Naive thymus-derived CD4-positive, alpha-beta T cell (primary cell): ENCODE data around the gene PNMA8B. TPM values are rescaled to one million over a fixed set of nuclear protein-coding genes. Genes with fewer than 3 reads are reported as not detected.

ENCODE experiments used
- ATAC-seq: fragments of 150-1000 bp; cut with Tn5 transposase; 2 replicates; pipeline ENCODE4 v1.10.0; 2021; ENCODE audit warnings: mild to moderate bottlenecking, moderate library complexity
- CTCF ChIA-PET: fragments of 350-600 bp; sonication (Branson Sonifier 250); formaldehyde crosslinking; loops from one replicate; lab custom pipeline; 2021; ENCODE audit warnings: antibody characterized with exemption; lab: Charles Lee
- POLR2A ChIA-PET: fragments of 350-600 bp; sonication (Branson Sonifier 250); formaldehyde crosslinking; loops from one replicate; lab custom pipeline; 2021; ENCODE audit warnings: antibody characterized with exemption, inconsistent platforms; lab: Charles Lee
- DNase-seq, 9 donors: peaks; one replicate each; pipeline versions ENCODE4 v3.0.0 to v3.0.0-alpha.2; 2020 to 2022; ENCODE audit warnings: mixed read lengths in 1 of 9
- H3K27ac ChIP-seq: one replicate; pipeline ENCODE4 v1.7.0; 2013; ENCODE audit warnings: mild to moderate bottlenecking, low read depth, low read length, moderate library complexity
- H3K27me3 ChIP-seq, 2 donors: one replicate each; pipeline ENCODE4 v1.7.0; 2013; ENCODE audit warnings: low read length in 2 of 2, mild to moderate bottlenecking in 2 of 2, moderate library complexity in 2 of 2; ENCODE audit not compliant: control insufficient read depth in 2 of 2, insufficient read depth in 2 of 2
- H3K36me3 ChIP-seq, 3 experiments: 1 replicate in 2 of 3; 2 replicates in 1 of 3; pipeline ENCODE4 v1.7.0; 2013; ENCODE audit warnings: low read length in 3 of 3, mild to moderate bottlenecking in 3 of 3, moderate library complexity in 1 of 3; ENCODE audit not compliant: insufficient read depth in 3 of 3, control insufficient read depth in 2 of 3
- H3K4me1 ChIP-seq, 2 donors: one replicate each; pipeline ENCODE4 v1.7.0; 2013; ENCODE audit warnings: low read length in 2 of 2, mild to moderate bottlenecking in 2 of 2, moderate library complexity in 1 of 2; ENCODE audit not compliant: control insufficient read depth in 2 of 2, insufficient read depth in 2 of 2
- H3K4me3 ChIP-seq: 2 replicates; pipeline ENCODE4 v1.7.0; 2013; ENCODE audit warnings: mild to moderate bottlenecking, low read length
- H3K9me3 ChIP-seq, 3 experiments: 1 replicate in 2 of 3; 2 replicates in 1 of 3; pipeline ENCODE4 v1.7.0; 2013; ENCODE audit warnings: low read length in 3 of 3; ENCODE audit not compliant: control insufficient read depth in 2 of 3
- H3K27ac Mint-ChIP-seq, 9 donors: one replicate each; pipeline ENCODE4 v1.8.0; 2020 to 2022; ENCODE audit warnings: mixed read lengths in 9 of 9, mild to moderate bottlenecking in 8 of 9, moderate library complexity in 5 of 9, inconsistent platforms in 2 of 9
- H3K27me3 Mint-ChIP-seq, 5 donors: one replicate each; pipeline ENCODE4 v1.8.0; 2021 to 2022; ENCODE audit warnings: mixed read lengths in 5 of 5, mild to moderate bottlenecking in 1 of 5
- H3K36me3 Mint-ChIP-seq, 5 donors: one replicate each; pipeline ENCODE4 v1.8.0; 2020 to 2022; ENCODE audit warnings: mixed read lengths in 5 of 5, mild to moderate bottlenecking in 3 of 5, inconsistent platforms in 1 of 5
- H3K4me1 Mint-ChIP-seq, 7 donors: one replicate each; pipeline ENCODE4 v1.8.0; 2020 to 2022; ENCODE audit warnings: mixed read lengths in 7 of 7, mild to moderate bottlenecking in 3 of 7, inconsistent platforms in 1 of 7
- H3K4me3 Mint-ChIP-seq, 10 donors: one replicate each; pipeline ENCODE4 v1.8.0; 2020 to 2022; ENCODE audit warnings: mild to moderate bottlenecking in 10 of 10, mixed read lengths in 10 of 10, moderate library complexity in 6 of 10, inconsistent platforms in 2 of 10
- H3K9me3 Mint-ChIP-seq, 11 donors: one replicate each; pipeline ENCODE4 v1.8.0; 2020 to 2022; ENCODE audit warnings: mixed read lengths in 11 of 11, mild to moderate bottlenecking in 4 of 11, inconsistent platforms in 1 of 11, moderate library complexity in 1 of 11
- intact Hi-C, 2 donors: fragments of 100-400 bp; cut with micrococcal nuclease; formaldehyde crosslinking; loops; one replicate each; pipeline ENCODE4 v1.15.1; 2023
- polyA plus RNA-seq, 2 donors: library from polyadenylated mRNA; unstranded; fragments of 300-500 nt; fragmentation: Illumina TruSeq; gene quantifications; one replicate each; pipeline ENCODE4 v1.2.3, GENCODE V29; 2021
- total RNA-seq, 6 experiments: library from RNA in 5 of 6; stranded (reverse) in 5 of 6; gene quantifications; 1 replicate in 5 of 6; 2 replicates in 1 of 6; pipeline ENCODE4 v1.2.3 and lab custom pipeline; 2021 to 2026

Gene PNMA8B
- total and polyA plus RNA-seq, 7 experiments from 2014 or later, result 0.24 to 2.3 (median 1.4) TPM; not detected in 1

- intact Hi-C loops, result no loop called here
- no peak for ATAC-seq
- CTCF ChIA-PET, result no interaction called here
- Mint-ChIP-seq H3K9me3 (peaks cover 0 to 1% (median 0%) of the 10 kb centered on the region in 11 donors), H3K4me3 (no peak overlapping the region), H3K36me3 (no peaks in the 10 kb centered on the region), H3K27ac (no peak overlapping the region), H3K4me1 (peaks cover 0 to 5% (median 4%) of the 10 kb centered on the region in 7 donors), H3K27me3 (peaks cover 0 to 7% (median 5%) of the 10 kb centered on the region in 5 donors)
- Histone ChIP-seq H3K27me3 (no peaks in the 10 kb centered on the region), H3K27ac (no peak overlapping the region), H3K9me3 (no peaks in the 10 kb centered on the region), H3K4me1 (no peaks in the 10 kb centered on the region), H3K4me3 (no peak overlapping the region), H3K36me3 (no peaks in the 10 kb centered on the region)
- POLR2A ChIA-PET, result no interaction called here
- no peak for DNase-seq
These were observed 52.7 kb downstream of the PNMA8B start for GRCh38 chr19:46442808-46443450.

DNA sequence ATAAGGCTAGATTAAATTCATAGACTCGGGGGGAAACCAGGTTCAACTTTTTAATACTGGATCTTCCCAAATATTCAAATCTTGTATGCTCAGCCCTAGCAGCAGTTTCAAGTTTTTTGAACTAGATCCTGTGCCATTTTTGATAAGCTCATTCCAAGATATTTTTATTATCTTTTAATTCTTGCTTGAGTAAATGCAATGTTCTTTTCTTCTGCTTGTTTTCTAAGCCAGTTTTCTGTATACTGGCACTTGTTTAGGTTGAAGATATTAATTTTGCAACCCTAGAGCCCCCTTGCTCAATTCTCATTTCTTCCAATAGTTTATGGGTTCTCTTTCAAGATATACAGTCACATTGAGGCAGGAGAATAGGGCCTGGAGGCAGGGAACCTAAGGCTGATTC lies 53.8 kb downstream of the PNMA8B start:
- Mint-ChIP-seq H3K36me3 (no peaks in the 10 kb centered on the region), H3K4me3 (no peak overlapping the region), H3K27me3 (peaks cover 0 to 6% (median 5%) of the 10 kb centered on the region in 5 donors), H3K27ac (no peak overlapping the region), H3K4me1 (peaks cover 0 to 5% (median 4%) of the 10 kb centered on the region in 7 donors), H3K9me3 (peaks cover 0 to 1% (median 0%) of the 10 kb centered on the region in 11 donors)
- intact Hi-C loops, result no loop called here
- no peak for DNase-seq
- H3K9me3 ChIP-seq, result no peaks in the 10 kb centered on the region
- no peaks in the 10 kb centered on the region for H3K27me3 ChIP-seq
- no peak for ATAC-seq
- H3K36me3 ChIP-seq, result no peaks in the 10 kb centered on the region
- no peak overlapping the region for H3K27ac ChIP-seq
- POLR2A ChIA-PET, result no interaction called here
- H3K4me1 ChIP-seq, result no peaks in the 10 kb centered on the region
- H3K4me3 ChIP-seq, result no peak overlapping the region
- CTCF ChIA-PET, result no interaction called here

Other genes starting within 250 kb of the PNMA8B start
- gene HIF3A, start 198.8 kb downstream of the PNMA8B start, total RNA-seq, result not detected
- gene HIF3A, start 198.8 kb downstream of the PNMA8B start, polyA plus RNA-seq, result not detected
- 100 to 1,000 TPM in 1 of 5 experiments, 10 to 100 TPM in 4; 41.4 to 107 (median 52.0) TPM for gene PPP5C, start 148.8 kb downstream of the PNMA8B start, total RNA-seq
- gene PPP5C, start 148.8 kb downstream of the PNMA8B start, polyA plus RNA-seq, result 10 to 100 TPM; 17.4 to 34.8 TPM
- gene CCDC8, start 82.3 kb downstream of the PNMA8B start, total RNA-seq, result not detected
- not detected for gene CCDC8, start 82.3 kb downstream of the PNMA8B start, polyA plus RNA-seq
- not detected for gene PNMA8C, start 66.9 kb downstream of the PNMA8B start, total RNA-seq
- not detected for gene PNMA8C, start 66.9 kb downstream of the PNMA8B start, polyA plus RNA-seq
- gene PNMA8A, start 24.3 kb downstream of the PNMA8B start, total RNA-seq, result under 1 TPM in 2 of 5 experiments, not detected in 3; 0.62 to 0.86 TPM
- not detected for gene PNMA8A, start 24.3 kb downstream of the PNMA8B start, polyA plus RNA-seq
- 100 to 1,000 TPM; 203 to 517 (median 266) TPM for gene CALM3, start 105.5 kb upstream of the PNMA8B start, total RNA-seq
- gene CALM3, start 105.5 kb upstream of the PNMA8B start, polyA plus RNA-seq, result 100 to 1,000 TPM; 242 to 254 TPM
- 10 to 100 TPM in 1 of 5 experiments, 1 to 10 TPM in 4; 4.2 to 99.1 (median 4.9) TPM for gene PTGIR, start 129.2 kb upstream of the PNMA8B start, total RNA-seq
- 10 to 100 TPM in 1 of 2 donors, 1 to 10 TPM in 1; 5.1 to 13.2 TPM for gene PTGIR, start 129.2 kb upstream of the PNMA8B start, polyA plus RNA-seq
- gene GNG8, start 140.3 kb upstream of the PNMA8B start, total RNA-seq, result 10 to 100 TPM in 1 of 5 experiments, 1 to 10 TPM in 1, not detected in 3; 3.2 to 12.3 TPM
- 1 to 10 TPM in 1 of 2 donors, not detected in 1; 9.7 TPM for gene GNG8, start 140.3 kb upstream of the PNMA8B start, polyA plus RNA-seq
- 1 to 10 TPM in 1 of 5 experiments, under 1 TPM in 3, not detected in 1; 0.11 to 1.3 (median 0.34) TPM for gene DACT3, start 165.3 kb upstream of the PNMA8B start, total RNA-seq
- under 1 TPM in 1 of 2 donors, not detected in 1; 0.07 TPM for gene DACT3, start 165.3 kb upstream of the PNMA8B start, polyA plus RNA-seq
- 100 to 1,000 TPM; 120 to 181 (median 123) TPM for gene PRKD2, start 221.2 kb upstream of the PNMA8B start, total RNA-seq
- 100 to 1,000 TPM in 1 of 2 donors, 10 to 100 TPM in 1; 39.5 to 105 TPM for gene PRKD2, start 221.2 kb upstream of the PNMA8B start, polyA plus RNA-seq